GM19324 (cell line): ENCODE data around the gene HIF1A.
"Not testable (repeated sequence)": the region's sequence is repeated elsewhere in the genome, so short reads cannot be mapped to it uniquely, and the experiment has no call there.

ENCODE experiments used
- ATAC-seq: cut with Tn5 transposase; IDR thresholded peaks from one replicate; pipeline ENCODE4 v1.9.1; 2021; ENCODE audit warnings: mild to moderate bottlenecking, moderate library complexity; ENCODE audit not compliant: unreplicated experiment, low FRiP score

The HIF1A gene

DNA sequence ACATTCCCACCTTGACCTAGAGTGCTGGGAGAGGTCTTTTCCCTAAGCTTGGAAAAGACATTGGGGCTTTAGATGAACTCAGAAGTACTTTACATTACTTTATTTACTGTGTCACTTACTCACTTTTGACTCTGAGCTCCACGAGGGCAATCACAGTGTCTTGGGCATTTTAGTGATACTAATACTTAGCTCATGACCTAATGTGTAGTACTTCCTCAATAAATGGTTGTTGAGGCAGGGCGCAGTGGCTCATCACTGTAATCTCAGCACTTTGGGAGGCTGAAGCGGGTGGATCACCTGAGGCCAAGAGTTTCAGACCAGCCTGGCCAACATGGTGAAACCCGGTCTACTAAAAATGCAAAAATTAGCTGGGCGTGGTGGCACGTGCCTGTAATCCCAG is 47.1 kb downstream of the HIF1A start:
- no peak for ATAC-seq

DNA sequence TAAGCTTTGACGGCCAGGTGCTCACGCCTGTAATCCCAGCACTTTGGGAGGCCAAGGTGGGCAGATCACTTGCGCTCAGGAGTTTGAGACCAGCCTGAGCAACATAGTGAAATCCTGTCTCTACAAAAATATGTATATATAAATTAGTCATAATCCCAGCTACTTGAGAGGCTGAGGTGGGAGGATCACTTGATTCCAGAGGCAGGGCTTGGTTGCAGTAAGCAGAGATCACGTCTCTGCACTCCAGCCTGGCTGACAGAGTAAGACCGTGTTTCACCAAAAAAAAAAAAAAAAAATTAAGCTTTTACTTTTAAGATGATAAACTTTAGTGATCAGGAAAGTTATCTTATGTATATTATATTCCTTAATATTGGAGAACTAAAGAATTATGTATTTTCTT is 48.9 kb downstream of the HIF1A start:
- ATAC-seq: no peak

DNA sequence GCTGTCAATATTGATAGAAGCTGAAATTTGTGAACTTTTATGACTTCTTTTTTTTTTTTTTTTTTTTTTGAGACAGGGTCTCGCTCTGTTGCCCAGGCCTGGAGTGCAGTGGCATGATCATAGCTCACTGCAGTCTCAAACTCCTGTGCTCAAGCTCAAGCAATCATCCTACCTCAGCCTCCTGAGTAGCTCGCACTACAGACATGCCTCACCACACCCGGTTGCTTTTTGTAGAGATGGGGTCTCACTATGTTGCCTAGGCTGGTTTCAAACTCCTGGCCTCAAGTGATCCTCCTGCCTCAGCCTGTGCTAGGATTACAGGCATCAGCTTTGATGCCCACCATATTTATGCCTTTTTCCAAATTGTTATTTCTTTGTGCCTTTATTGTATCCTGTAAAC is 51.0 kb downstream of the HIF1A start:
- not testable (repeated sequence) for ATAC-seq

DNA sequence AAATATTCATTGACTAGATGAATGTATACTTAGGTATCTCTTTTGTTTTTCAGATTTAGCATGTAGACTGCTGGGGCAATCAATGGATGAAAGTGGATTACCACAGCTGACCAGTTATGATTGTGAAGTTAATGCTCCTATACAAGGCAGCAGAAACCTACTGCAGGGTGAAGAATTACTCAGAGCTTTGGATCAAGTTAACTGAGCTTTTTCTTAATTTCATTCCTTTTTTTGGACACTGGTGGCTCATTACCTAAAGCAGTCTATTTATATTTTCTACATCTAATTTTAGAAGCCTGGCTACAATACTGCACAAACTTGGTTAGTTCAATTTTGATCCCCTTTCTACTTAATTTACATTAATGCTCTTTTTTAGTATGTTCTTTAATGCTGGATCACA is 51.6 kb downstream of the HIF1A start:
- no peak for ATAC-seq

DNA sequence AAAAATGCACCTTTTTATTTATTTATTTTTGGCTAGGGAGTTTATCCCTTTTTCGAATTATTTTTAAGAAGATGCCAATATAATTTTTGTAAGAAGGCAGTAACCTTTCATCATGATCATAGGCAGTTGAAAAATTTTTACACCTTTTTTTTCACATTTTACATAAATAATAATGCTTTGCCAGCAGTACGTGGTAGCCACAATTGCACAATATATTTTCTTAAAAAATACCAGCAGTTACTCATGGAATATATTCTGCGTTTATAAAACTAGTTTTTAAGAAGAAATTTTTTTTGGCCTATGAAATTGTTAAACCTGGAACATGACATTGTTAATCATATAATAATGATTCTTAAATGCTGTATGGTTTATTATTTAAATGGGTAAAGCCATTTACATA is 52.0 kb downstream of the HIF1A start:
- no peak for ATAC-seq

DNA sequence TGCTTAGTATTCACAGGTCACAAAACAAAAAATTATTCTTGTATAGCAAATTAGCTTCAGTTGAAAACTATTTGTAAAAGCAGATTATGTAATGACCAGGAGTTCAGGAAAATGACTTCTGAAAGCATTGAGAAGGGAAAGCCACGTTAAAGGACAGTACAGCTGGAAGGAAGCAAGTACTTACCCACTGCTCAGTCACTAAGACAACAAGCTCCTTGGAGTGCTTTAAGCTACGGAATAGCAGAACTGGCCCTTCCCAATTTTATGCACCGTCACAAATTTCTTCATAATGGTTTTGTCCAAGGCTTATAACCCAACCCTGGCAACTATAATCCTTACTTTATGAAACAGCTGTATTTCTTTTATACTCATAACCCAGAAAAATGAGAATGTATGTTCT is 54.0 kb downstream of the HIF1A start:
- no peak for ATAC-seq

DNA sequence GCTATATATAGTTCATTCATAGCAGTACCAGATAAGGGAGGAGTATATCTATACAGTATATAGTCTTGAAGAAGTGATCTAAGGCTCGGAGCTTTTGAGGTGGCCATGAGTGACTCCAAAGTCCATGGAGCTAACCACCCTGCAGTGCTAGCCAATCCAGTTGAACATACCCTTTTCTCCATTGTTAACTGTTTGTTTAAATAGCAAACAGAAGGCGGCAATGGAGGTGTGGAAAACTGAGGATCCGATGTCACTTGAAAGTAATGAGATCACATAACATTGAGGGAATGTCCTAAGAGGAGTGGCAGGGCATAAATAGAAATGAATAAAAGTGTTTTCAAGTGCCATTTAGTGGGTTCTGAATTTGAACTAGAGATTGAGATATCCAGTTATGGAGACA is 54.6 kb downstream of the HIF1A start:
- no peak for ATAC-seq

DNA sequence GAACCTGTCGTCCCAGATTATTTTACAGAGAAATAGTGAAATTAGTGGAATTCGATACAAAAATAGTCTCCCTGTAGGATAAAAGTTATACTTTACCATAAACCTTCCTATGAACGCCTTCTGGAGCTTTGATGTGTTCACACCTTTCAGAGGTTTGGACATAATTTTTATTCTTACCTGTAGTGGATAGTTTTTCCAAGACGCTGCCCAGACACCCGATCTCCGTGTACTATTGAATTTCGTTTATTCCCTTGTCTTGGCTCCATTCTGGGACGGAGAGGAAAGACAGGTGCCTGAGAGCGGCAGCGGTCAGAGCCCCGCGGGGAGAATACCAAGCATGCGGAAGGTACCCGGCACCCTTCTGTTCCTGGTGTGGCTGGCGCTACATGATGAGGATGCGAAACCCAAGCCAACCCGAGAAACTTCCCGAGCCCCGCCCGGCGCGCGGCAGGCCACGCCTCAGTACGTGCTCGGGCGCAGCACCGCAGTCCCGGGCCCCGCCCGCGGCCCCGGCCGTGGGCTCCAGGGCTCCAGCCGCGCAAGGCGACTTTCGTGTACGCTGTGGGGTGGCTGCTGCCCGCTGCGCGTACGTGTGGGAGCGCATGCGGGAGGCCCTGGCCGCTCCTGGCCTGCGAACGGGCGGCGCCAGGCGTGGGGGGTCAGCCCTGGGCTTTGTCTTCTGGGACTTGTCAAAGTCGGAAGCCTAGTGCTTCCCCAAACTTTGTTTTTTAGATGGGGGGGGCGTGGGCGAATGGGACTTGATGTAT is 55.6 kb downstream of the HIF1A start:
- peak; percentile 98 for ATAC-seq

DNA sequence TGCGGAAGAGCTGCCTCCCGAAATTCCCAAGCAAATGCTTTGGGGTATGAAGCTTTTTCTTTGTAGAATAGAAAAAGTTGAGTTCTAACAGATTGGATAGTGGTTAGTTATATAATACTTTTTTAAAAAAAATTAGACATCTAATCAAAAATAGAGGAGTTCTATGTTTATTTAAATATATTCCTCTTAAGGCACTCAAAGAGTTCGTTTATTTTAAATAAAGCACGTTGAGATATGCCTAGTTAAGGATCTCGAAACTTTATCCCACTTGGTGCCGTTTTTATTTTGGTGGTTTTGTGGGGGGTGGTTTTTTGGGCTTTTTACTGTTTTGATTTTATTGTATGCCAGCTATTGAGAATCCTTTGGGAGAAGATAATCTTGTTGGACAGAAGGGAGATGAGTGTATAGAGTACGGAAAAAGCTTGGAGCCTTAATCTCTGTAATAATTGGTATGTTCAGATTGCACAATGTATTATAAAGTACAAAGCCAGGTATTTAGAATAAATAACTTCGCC is 56.2 kb downstream of the HIF1A start:
- ATAC-seq: no peak

DNA sequence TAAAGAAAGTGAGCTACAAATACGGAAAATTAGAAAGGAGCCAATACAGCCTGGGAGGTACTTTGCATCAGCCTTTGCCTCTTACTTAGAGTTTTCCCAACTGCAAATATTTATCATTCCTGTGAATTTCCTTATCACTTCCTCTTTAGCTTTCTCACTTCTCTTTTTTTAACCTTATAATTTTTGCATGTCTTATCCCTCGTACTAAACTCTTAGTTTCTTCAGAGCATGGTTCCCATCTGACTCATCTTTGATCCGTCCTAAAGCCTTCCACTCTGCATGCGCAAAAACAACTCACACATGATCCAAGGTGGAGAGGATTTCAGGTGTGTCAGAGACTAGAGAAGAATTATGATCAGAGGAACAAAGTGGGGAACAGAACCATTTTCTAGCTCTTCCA is 57.3 kb downstream of the HIF1A start:
- ATAC-seq: no peak

DNA sequence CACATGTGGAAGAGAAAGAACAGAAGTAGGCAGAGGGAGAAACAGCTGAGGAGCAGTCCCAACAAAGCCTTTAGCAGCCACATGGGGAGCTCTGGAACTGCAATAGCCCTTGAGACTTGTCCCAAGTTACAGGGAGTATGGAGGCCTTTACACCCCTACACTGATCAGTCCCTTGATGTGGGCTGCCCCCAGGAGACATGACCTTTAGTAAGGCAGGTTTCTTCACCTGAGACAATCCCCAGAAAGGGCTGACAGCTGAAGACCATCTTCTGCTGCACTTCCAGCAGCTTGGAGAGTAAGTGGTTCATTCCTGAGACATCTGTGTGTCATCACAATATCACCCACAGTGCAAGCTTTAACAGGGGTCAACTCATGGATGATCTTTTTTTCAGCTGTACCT is 58.3 kb downstream of the HIF1A start:
- ATAC-seq: no peak

DNA sequence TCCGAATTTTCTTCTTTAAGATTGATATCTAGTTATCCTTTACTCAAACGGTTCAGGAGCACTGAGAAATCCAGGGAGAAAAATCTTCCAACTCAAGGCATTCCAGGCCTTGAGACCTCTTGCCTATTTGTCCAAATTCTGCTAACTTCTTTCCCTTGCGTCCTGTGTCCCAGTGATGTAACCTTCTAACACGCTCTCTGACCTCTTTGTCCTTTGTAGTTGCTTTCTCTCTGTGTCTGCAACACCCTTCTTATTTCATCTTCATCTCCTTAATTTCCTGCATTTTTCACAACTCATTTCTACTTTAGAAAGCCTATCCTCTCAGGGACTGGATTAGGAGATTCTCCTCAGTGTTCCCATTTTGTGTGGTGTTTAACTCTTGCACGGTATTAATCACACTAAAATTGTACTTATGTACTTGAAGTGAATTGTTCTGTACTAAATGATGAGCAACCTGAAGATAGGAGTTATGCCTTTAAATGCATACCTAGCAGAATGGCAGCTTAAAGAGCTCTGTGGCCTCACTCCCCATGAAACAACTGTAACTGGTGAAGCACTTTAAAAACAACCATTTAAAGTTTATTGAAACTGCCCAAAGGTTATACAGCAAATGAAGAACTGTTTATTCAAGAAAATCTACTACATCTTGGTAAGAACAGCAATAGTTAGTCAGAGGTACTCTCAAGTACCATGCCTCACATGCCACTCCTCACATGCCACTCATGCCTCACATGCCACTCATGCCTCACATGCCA is 59.5 kb downstream of the HIF1A start:
- ATAC-seq: no peak

DNA sequence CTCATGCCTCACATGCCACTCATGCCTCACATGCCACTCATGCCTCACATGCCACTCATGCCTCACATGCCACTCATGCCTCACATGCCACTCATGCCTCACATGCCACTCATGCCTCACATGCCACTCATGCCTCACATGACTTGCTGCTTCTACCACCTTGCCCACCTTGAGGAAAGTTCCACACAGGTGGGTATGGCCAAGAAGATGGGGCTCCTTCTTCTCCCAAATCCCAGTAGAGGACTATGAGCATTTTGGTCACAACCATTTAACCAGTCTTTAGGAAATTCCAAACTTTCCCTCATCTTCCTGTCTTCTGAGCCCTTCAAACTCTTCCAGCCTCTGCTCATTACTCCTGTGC is 60.0 kb downstream of the HIF1A start:
- ATAC-seq: not testable (repeated sequence)

DNA sequence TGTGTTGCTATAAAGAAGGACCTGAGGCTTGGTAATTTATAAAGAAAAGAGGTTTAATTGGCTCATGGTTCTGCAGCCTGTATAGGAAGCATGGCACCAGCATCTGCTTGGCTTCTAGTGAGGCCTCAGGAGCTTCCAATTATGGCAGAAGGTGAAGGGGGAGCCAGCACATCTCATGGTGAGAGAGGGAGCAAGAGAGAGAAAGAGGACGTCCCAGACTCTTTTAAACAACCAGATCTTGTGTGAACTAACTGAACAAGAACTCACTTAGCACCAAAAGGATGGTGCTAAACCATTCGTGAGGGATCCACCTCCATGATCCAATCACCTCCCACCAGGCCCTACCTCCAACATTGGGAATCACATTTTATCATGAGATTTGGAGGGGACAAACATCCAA is 60.8 kb downstream of the HIF1A start:
- ATAC-seq: no peak

DNA sequence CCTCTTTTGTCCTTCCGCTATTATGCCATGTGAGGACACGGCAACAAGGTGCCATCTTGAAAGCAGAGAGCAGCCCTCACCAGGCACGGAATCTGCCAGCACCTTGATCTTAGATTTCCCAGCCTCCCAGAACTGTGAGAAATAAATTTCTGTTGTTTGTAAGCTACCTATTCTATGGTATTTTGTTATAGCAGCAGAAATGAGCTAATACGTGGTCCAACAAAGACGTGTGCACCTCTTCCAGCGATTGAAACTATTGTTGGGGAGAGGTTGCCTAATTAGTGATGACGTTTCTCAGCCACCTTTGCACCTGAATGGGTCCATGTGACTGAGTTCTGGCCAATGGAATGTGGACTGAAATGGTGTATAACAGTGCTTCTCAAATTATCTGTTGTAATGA is 64.6 kb downstream of the HIF1A start:
- ATAC-seq: no peak

DNA sequence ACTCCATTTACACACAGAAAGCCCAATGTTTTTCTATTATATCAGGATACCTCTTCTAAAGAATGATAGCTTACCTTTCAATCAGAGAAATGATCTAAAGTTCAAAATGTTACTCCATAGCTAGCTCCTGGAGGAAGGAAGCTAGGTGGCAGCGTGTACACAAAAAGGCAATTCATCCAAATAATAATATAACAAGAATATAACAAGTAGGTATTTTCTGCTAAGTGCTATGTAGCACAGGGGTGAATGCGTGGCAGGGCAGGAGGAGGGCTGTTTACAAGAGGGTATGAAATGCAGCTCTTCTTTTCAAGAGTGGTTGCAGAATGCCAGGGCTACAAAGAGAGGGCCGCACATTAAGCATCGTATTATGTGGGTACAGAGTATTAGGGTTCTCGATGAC is 66.2 kb downstream of the HIF1A start:
- ATAC-seq: peak; percentile 4

DNA sequence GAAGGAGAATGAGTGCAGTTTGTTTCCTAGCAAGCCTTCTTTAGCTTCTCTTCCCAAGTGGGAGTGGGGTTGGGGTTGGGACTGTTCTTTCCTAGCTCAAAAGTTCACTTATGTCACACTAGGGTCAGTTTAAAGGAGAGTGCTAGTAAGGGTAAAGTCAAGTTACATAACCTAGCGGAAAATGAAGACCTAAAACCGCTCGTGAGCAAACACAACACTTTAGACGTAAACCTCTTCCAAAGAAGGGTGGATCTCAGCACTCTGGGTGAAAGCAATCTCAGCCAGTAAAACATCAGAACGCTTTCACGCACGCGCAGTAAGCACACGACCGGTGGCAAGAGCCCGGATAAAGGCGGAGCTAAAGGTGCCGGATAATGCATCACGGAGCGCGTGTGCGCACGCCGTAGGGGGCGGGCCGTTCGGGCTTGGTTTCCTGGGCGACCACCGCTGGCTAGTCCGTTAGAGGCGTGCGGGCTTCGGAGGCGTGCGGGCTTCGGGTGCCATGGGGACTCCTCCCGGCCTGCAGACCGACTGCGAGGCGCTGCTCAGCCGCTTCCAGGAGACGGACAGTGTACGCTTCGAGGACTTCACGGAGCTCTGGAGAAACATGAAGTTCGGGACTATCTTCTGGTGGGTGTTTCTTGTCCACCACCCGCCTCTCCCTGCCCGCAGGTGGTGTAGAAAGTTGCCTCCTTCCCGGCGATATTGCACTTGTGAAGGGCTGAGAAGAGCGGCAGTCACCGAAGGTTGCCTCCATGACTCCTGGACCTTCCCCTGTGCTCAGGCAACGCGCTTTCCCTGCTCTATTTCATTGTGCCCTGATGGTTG is 66.9 kb downstream of the HIF1A start, which contains the start of gene SNAPC1:
TSS of gene SNAPC1 (plus strand) at position 462 of the 828 bp plus-strand sequence. CDS start at position 503, 41 bp downstream.
- ATAC-seq: peak; percentile 100

DNA sequence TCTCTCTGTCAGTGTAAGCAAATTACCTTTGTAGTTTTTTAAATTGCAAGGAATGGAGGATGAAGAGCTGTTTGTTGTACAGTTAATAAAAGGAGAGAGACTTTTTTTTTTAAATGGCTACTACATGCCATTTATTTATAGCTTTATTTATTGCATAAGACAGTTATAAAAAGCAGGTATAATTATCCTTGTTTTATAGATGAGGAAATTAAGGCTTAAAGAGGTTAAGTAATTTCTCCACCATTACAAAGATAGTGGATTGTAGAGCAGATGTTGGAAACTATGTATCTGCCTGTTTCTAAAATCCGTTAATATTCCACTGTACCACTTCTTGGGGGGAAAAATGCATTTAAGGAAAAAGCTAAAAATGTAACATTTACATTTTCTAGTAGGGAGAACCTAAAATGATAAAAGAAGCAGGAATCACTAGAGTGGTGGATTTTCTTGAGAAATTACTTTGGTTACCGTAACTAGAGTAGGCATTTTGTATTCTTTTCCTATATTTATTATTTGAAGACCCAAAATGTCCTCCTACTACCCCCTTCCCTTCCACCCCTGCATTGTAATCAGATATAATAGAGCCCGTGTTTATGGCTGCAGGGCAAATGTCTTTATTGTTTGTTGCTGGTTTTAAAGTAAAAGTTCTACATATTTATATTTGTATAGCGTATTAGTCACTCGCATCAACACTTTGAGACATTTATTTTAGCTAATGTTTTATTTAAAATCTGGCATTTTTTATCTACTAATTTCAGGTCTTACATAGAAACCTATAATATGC is 69.2 kb downstream of the HIF1A start:
- ATAC-seq: no peak

DNA sequence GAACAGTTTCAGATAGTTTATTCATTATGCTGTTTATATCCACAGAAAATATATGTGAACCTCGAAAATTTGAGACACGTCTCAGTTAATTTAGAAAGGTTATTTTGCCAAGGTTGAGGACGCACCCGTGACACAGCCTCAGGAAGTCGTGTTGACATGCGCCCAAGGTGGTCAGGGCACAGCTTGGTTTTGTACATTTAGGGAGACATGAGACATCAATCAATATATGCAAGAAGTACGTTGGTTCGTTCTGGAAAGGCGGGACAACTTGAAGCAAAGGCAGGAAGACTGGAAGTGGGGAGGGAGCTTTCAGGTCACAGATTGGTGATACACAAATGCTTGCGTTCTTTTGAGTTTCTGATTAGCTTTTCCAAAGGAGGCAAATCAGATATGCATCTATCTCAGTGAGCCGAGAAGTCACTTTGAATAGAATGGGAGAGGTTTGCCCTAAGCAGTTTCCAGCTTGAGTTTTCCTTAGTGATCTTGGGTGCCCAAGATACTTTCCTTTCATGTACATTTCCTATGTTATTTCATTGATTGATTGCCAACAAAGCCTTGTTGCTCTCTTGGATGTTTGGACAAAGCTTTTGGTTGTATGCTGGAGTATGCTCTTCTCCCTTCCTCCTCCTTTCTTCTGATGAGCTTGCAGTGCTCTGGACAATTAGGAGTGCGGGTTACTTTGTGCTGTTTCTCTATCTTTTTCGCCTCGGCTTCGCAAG is 70.1 kb downstream of the HIF1A start:
- ATAC-seq: no peak

DNA sequence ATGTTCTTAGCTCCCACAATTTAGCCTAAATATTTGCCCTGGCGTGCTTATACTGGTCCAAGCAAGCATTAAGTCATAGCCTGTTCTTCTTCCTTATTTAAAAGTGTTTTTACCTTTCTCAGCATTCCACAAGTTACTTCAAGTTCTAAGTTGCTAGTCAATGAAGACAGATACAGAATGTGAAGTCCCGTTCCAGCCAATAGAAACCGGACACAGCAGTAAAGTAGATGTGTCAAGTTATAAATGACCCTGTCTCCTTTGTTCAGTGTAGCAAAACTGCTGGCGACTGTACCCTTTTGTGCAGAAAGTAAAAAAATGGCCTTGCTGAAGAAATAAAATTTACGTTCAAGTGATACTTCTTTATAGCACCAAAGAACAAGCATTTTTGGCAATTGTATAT is 70.8 kb downstream of the HIF1A start:
- ATAC-seq: no peak
